HG02885 (cell line): Measurements from ENCODE around the gene CPA2.

ENCODE experiments used
- ATAC-seq: cut with Tn5 transposase; IDR thresholded peaks from one replicate; pipeline ENCODE4 v1.9.1; 2021; ENCODE audit warnings: mild to moderate bottlenecking; ENCODE audit not compliant: unreplicated experiment, poor library complexity

The CPA2 gene

GRCh38 chr7:130277763-130278643 is 11.3 kb downstream of the CPA2 start:
- no peak for ATAC-seq

GRCh38 chr7:130278860-130279259 is 12.2 kb downstream of the CPA2 start:
- ATAC-seq: no peak

GRCh38 chr7:130279286-130279685 is 12.6 kb downstream of the CPA2 start:
- ATAC-seq: no peak

- ATAC-seq: no peak
Observed at GRCh38 chr7:130279906-130280305, 13.2 kb downstream of the CPA2 start.

GRCh38 chr7:130281260-130281659 is 14.6 kb downstream of the CPA2 start:
- no peak for ATAC-seq

GRCh38 chr7:130286881-130287280 is 20.2 kb downstream of the CPA2 start:
- ATAC-seq: no peak

- no peak for ATAC-seq
Observed at GRCh38 chr7:130288168-130288567, 21.5 kb downstream of the CPA2 start.

GRCh38 chr7:130288829-130289228 is 22.2 kb downstream of the CPA2 start:
- no peak for ATAC-seq

- ATAC-seq: no peak
Observed at GRCh38 chr7:130289478-130289877, 22.8 kb downstream of the CPA2 start.

GRCh38 chr7:130290745-130291144 is 24.1 kb downstream of the CPA2 start:
- ATAC-seq: no peak

GRCh38 chr7:130292682-130293257 is 26.1 kb downstream of the CPA2 start, which contains the start of gene CPA4:
CPA4 (plus strand) TSS chr7:130293161; CDS start chr7:130293181, 20 bp downstream.
- ATAC-seq: no peak

GRCh38 chr7:130293521-130293920 is 26.9 kb downstream of the CPA2 start:
- peak; percentile 50 for ATAC-seq

GRCh38 chr7:130294314-130294713 is 27.7 kb downstream of the CPA2 start:
- ATAC-seq: no peak

GRCh38 chr7:130296221-130296951 is 29.7 kb downstream of the CPA2 start:
- no peak for ATAC-seq

GRCh38 chr7:130297628-130298543 is 31.2 kb downstream of the CPA2 start:
- no peak for ATAC-seq

GRCh38 chr7:130298544-130299326 is 32.1 kb downstream of the CPA2 start:
- ATAC-seq: no peak

- no peak for ATAC-seq
Observed at GRCh38 chr7:130299866-130300265, 33.2 kb downstream of the CPA2 start.

- ATAC-seq: no peak
Observed at GRCh38 chr7:130301501-130302020, 34.9 kb downstream of the CPA2 start.

GRCh38 chr7:130302649-130303048 is 36.0 kb downstream of the CPA2 start:
- ATAC-seq: no peak
